ENCODE results near the gene FXYD2.

The FXYD2 gene

GRCh38 chr11:117857734-117858414 lies 33.3 kb upstream of the FXYD2 start:
- no peak for DNase-seq (ENCODE audit: low read depth in 2 of 2)

- no peak for DNase-seq (ENCODE audit: low read depth in 2 of 2)
These were observed 31.5 kb upstream of the FXYD2 start for GRCh38 chr11:117855912-117856651.

- DNase-seq (ENCODE audit: low read depth in 2 of 2), result no peak
These were observed 30.8 kb upstream of the FXYD2 start for GRCh38 chr11:117855186-117855845.

GRCh38 chr11:117852309-117852708 lies 27.8 kb upstream of the FXYD2 start:
- no peak for DNase-seq (ENCODE audit: low read depth in 2 of 2)

- DNase-seq (ENCODE audit: low read depth in 2 of 2), result no peak
These were observed 27.3 kb upstream of the FXYD2 start for GRCh38 chr11:117851852-117852251.

- DNase-seq (ENCODE audit: low read depth in 2 of 2), result no peak
These were observed 26.6 kb upstream of the FXYD2 start for GRCh38 chr11:117851106-117851505.

- no peak for DNase-seq (ENCODE audit: low read depth in 2 of 2)
These were observed 25.4 kb upstream of the FXYD2 start for GRCh38 chr11:117849781-117850414.

- DNase-seq (ENCODE audit: low read depth in 2 of 2), result peak; percentile 56 to 81
These were observed 19.3 kb upstream of the FXYD2 start for GRCh38 chr11:117843666-117844484.

GRCh38 chr11:117842131-117842941 lies 17.8 kb upstream of the FXYD2 start:
- DNase-seq (ENCODE audit: low read depth in 2 of 2), result no peak

- DNase-seq (ENCODE audit: low read depth in 2 of 2), result no peak
These were observed 17.0 kb upstream of the FXYD2 start for GRCh38 chr11:117841551-117842031.

- DNase-seq (ENCODE audit: low read depth in 2 of 2), result no peak
These were observed 16.5 kb upstream of the FXYD2 start for GRCh38 chr11:117840881-117841550.

GRCh38 chr11:117839936-117840813 lies 15.6 kb upstream of the FXYD2 start:
- DNase-seq (ENCODE audit: low read depth in 2 of 2), result no peak

- DNase-seq (ENCODE audit: low read depth in 2 of 2), result no peak
These were observed 14.9 kb upstream of the FXYD2 start for GRCh38 chr11:117839380-117839881.

GRCh38 chr11:117838901-117839300 lies 14.4 kb upstream of the FXYD2 start:
- DNase-seq (ENCODE audit: low read depth in 2 of 2), result no peak

- no peak for DNase-seq (ENCODE audit: low read depth in 2 of 2)
These were observed 13.2 kb upstream of the FXYD2 start for GRCh38 chr11:117837791-117838190.

- no peak for DNase-seq (ENCODE audit: low read depth in 2 of 2)
These were observed 12.7 kb upstream of the FXYD2 start for GRCh38 chr11:117837070-117837776.

- no peak for DNase-seq (ENCODE audit: low read depth in 2 of 2)
These were observed 11.8 kb upstream of the FXYD2 start for GRCh38 chr11:117836077-117836960.

Measured in stimulated activated CD4-positive, alpha-beta T cell treated with anti-CD3 and anti-CD28 coated beads, Interleukin-12 subunit alpha, Interleukin-12 subunit beta, amount 100 ng/mL, for 24 hours (primary cell).